PC-9 (cell line): Measurements from ENCODE around the gene TRIP11. TPM values are rescaled to one million over a fixed set of nuclear protein-coding genes. Genes with fewer than 3 reads are reported as not detected.

Experiments
- BruUV-seq: library from RNA; stranded (reverse); fragments of 400-500 nt; replicated peaks from 2 replicates; lab custom pipeline; 2021; lab: Mats Ljungman, UMichigan
- CTCF ChIA-PET: fragments of 300-600 bp; sonication (Branson Sonifier 250); formaldehyde crosslinking; loops from one replicate; lab custom pipeline; 2022; ENCODE audit warnings: antibody characterized with exemption; lab: Charles Lee
- POLR2A ChIA-PET: fragments of 300-600 bp; sonication (Branson Sonifier 250); formaldehyde crosslinking; loops from one replicate; lab custom pipeline; 2022; ENCODE audit warnings: antibody characterized with exemption; ENCODE audit not compliant: unreplicated experiment; lab: Charles Lee
- DNase-seq, 2 experiments: peaks; one replicate each; pipeline versions ENCODE4 v3.0.0 to v3.0.0-alpha.2; 2015 to 2022; ENCODE audit warnings: mixed read lengths in 1 of 2
- H2AFZ ChIP-seq: fragments of 200-600 bp; sonication (generic); 2 replicates; pipeline ENCODE4 v1.8.1; 2017; ENCODE audit warnings: antibody characterized with exemption
- H3F3A ChIP-seq: fragments of 200-600 bp; sonication (generic); 2 replicates; pipeline ENCODE4 v1.8.1; 2017; ENCODE audit warnings: antibody characterized with exemption, mild to moderate bottlenecking, low read depth; ENCODE audit not compliant: insufficient read depth
- H3K27ac ChIP-seq: fragments of 200-600 bp; sonication (generic); 2 replicates; pipeline ENCODE4 v1.6.1; 2016; ENCODE audit warnings: mixed run types
- H3K27me3 ChIP-seq: fragments of 200-600 bp; sonication (generic); 2 replicates; pipeline ENCODE4 v1.6.1; 2016; ENCODE audit warnings: low read depth, mixed run types; ENCODE audit not compliant: insufficient read depth
- H3K36me3 ChIP-seq: fragments of 200-600 bp; sonication (generic); 2 replicates; pipeline ENCODE4 v1.6.1; 2016; ENCODE audit warnings: low read depth, mixed run types
- H3K4me1 ChIP-seq: fragments of 200-600 bp; sonication (generic); replicated peaks from 2 replicates; pipeline ENCODE4 v1.6.1; 2016; ENCODE audit warnings: mixed run types; ENCODE audit not compliant: insufficient read depth
- H3K4me2 ChIP-seq: fragments of 200-600 bp; sonication (generic); 2 replicates; pipeline ENCODE4 v1.6.1; 2017; ENCODE audit warnings: mixed run types
- H3K4me3 ChIP-seq: fragments of 200-600 bp; sonication (generic); 2 replicates; pipeline ENCODE4 v1.6.1; 2016; ENCODE audit warnings: mixed run types
- H3K79me2 ChIP-seq: fragments of 200-600 bp; sonication (generic); 2 replicates; pipeline ENCODE4 v1.6.1; 2017; ENCODE audit warnings: low read depth, mixed run types
- H3K9me2 ChIP-seq: fragments of 200-600 bp; sonication (generic); 2 replicates; pipeline ENCODE4 v1.8.1; 2017; ENCODE audit warnings: mild to moderate bottlenecking; ENCODE audit not compliant: insufficient read depth
- H3K9me3 ChIP-seq: fragments of 200-600 bp; sonication (generic); 2 replicates; pipeline ENCODE4 v1.8.1; 2016; ENCODE audit warnings: low read depth; ENCODE audit not compliant: insufficient read depth
- H4K20me1 ChIP-seq: fragments of 200-600 bp; sonication (generic); 2 replicates; pipeline ENCODE4 v1.8.1; 2017; ENCODE audit not compliant: insufficient read depth
- CTCF ChIP-seq: fragments of 200-600 bp; sonication (generic); conservative IDR thresholded peaks from 2 replicates; pipeline ENCODE4 v1.6.1; 2017; ENCODE audit warnings: mixed run types, antibody characterized with exemption, mild to moderate bottlenecking, moderate library complexity
- EZH2 ChIP-seq: fragments of 200-600 bp; sonication (generic); IDR thresholded peaks from 2 replicates; pipeline ENCODE4 v1.8.0; 2017; ENCODE audit warnings: antibody characterized with exemption, low read depth
- intact Hi-C: fragments of 100-400 bp; cut with micrococcal nuclease; formaldehyde crosslinking; loops from one replicate; pipeline ENCODE4 v1.10.0; 2022; ENCODE audit not compliant: unreplicated experiment
- total RNA-seq: library from RNA; stranded (reverse); gene quantifications from 2 replicates; pipeline ENCODE4 v1.2.3, GENCODE V29; 2021

Gene TRIP11
- total RNA-seq, 1 experiment from 2014 or later: 22.0 TPM

DNA sequence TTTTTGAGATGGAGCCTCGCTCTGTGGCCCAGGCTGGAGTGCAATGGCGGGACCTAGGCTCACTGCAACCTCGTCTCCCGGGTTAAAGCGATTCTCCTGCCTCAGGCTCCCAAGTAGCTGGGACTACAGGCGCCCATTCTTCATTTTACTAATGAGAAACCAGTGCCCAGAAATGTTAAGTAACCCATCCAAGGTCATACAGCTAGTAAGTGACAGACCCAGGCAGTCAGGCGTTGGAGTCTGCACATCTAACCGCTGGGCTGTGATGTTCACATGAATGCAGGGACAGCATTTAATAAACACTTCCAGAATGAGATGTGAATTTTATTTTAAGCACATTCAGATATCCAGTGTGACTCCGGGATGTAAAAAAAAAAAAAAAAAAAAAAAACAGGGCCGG, 1.3 kb upstream of the TRIP11 start:
- H3F3A ChIP-seq: no peaks in the 10 kb centered on the region
- no peaks in the 10 kb centered on the region for H3K27me3 ChIP-seq
- H3K4me3 ChIP-seq: peak overlapping the region; percentile 85; the same call in 1 of the 2 replicates
- 0 out of 2 replicates have a peak, but pooled peaks cover 10% of the 10 kb centered on the region for H3K4me1 ChIP-seq
- H3K79me2 ChIP-seq: peaks cover 42% of the 10 kb centered on the region
- H4K20me1 ChIP-seq: peaks cover 5% of the 10 kb centered on the region; the same call in 1 of the 2 replicates
- intact Hi-C loops: no loop called here
- peak overlapping the region; percentile 98 for H3K4me2 ChIP-seq
- no peak overlapping the region for H3K27ac ChIP-seq
- no TSS peak for BruUV-seq
- H3K9me2 ChIP-seq: no peaks in the 10 kb centered on the region
- no peak for DNase-seq
- no peaks in the 10 kb centered on the region for H3K9me3 ChIP-seq
- no peaks in the 10 kb centered on the region for H3K36me3 ChIP-seq
- peak overlapping the region; percentile 96; the same call in 1 of the 2 replicates for H2AFZ ChIP-seq
- TF ChIP-seq EZH2 (no peak), CTCF (no peak)
- ChIA-PET POLR2A (no interaction called here), CTCF (no interaction called here)

DNA sequence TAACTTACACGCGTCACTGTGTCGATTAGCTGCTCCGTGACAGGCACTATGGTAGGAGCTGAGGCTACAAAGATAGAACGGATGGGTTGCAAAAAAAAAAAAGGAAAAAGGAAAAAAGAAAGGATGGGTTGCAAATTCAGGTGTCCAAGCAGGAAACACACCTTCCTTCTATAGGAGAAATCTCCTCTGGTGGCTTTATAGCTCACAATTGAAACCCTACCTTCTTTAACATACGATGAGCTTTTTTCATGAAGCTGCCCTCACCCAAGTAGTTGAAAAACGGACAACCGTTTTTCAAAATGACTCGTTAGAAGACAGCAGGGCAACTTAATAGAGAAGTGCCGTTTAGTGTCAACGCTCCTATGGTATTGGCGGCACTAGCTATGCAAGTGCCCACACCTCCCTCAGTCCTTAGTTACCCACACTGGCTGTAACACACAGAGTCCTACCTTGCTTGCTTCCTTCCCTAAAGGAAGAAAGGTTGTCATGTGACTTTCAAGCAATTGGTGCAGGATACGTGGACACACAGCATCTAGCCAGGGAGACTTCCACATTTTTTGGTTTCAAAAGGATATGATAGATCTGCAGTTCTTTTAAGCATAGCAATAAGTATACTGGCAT, 682 bp upstream of the TRIP11 start:
- H3F3A ChIP-seq: no peaks in the 10 kb centered on the region
- H3K27me3 ChIP-seq: no peaks in the 10 kb centered on the region
- H3K27ac ChIP-seq: peak overlapping the region; percentile 88
- 0 out of 2 replicates have a peak, but pooled peaks cover 10% of the 10 kb centered on the region for H3K4me1 ChIP-seq
- no peaks in the 10 kb centered on the region for H3K9me3 ChIP-seq
- H3K36me3 ChIP-seq: no peaks in the 10 kb centered on the region
- POLR2A ChIA-PET: interaction anchor here (0.6 kb wide), 1 partner anchor 66 kb away, joined by 5 read pairs; the partner anchor contains the start of gene ATXN3
- H3K9me2 ChIP-seq: no peaks in the 10 kb centered on the region
- peak overlapping the region; percentile 98 for H3K4me2 ChIP-seq
- DNase-seq: peak in 1 of 2 experiments; percentile 50
- peak overlapping the region; percentile 96 for H2AFZ ChIP-seq
- intact Hi-C loops: no loop called here
- TF ChIP-seq CTCF: no peak
- TF ChIP-seq EZH2: no peak
- peak overlapping the region; percentile 85 for H3K4me3 ChIP-seq
- BruUV-seq: no TSS peak
- H4K20me1 ChIP-seq: peaks cover 9% of the 10 kb centered on the region; the same call in 1 of the 2 replicates
- CTCF ChIA-PET: no interaction called here
- H3K79me2 ChIP-seq: peaks cover 48% of the 10 kb centered on the region

DNA sequence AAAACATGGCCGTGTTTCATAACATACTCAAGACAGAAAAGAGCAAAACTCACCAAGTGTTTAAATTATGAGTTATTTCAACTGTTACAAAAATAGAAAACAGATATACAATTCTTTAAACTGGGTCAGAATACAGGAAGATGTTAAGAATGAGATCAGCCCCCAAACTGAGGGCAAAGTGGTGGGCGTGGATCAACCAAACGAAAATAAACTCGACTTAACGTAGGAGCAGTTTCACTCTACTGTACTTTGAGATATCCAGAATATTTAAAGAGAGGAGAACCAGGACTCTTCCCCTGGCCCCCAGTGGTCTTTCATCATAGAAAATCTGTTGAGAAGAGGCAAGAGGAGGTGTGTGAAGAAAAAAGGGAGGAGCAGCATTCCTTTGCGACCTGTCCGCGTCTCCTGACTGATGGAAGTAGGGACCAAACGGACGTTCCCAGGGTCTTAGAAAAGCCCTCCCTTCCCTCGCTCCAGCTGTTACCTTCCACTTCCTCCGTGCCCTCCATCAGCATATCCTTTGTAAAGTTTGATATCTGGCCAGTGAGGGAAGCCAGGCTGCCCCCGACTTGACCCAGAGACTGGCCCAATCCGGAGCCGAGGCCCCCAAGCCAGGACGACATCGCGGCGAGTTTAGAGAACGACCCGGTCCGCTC, 668 bp downstream of the TRIP11 start:
- H4K20me1 ChIP-seq: peaks cover 9% of the 10 kb centered on the region
- peak overlapping the region; percentile 85 for H3K4me3 ChIP-seq
- H3K4me1 ChIP-seq: 0 out of 2 replicates have a peak, but pooled peaks cover 10% of the 10 kb centered on the region
- CTCF ChIA-PET: no interaction called here
- no peak for TF ChIP-seq CTCF
- no peak for TF ChIP-seq EZH2
- no peaks in the 10 kb centered on the region for H3K36me3 ChIP-seq
- H3K79me2 ChIP-seq: peaks cover 48% of the 10 kb centered on the region
- POLR2A ChIA-PET: interaction anchor here (0.6 kb wide), 2 partner anchors 651 to 1113 kb away, joined by 3 to 4 read pairs; no protein-coding TSS in a partner anchor
- H2AFZ ChIP-seq: peak overlapping the region; percentile 96
- no peaks in the 10 kb centered on the region for H3K9me3 ChIP-seq
- H3K27me3 ChIP-seq: no peaks in the 10 kb centered on the region
- no peaks in the 10 kb centered on the region for H3K9me2 ChIP-seq
- TSS peak; percentile 60 for BruUV-seq
- H3K27ac ChIP-seq: peak overlapping the region; percentile 88
- intact Hi-C loops: no loop called here
- H3F3A ChIP-seq: no peaks in the 10 kb centered on the region
- DNase-seq: peak; percentile 8 to 54
- peak overlapping the region; percentile 98 for H3K4me2 ChIP-seq
